ENCODE results near the gene NACC1.

DNA sequence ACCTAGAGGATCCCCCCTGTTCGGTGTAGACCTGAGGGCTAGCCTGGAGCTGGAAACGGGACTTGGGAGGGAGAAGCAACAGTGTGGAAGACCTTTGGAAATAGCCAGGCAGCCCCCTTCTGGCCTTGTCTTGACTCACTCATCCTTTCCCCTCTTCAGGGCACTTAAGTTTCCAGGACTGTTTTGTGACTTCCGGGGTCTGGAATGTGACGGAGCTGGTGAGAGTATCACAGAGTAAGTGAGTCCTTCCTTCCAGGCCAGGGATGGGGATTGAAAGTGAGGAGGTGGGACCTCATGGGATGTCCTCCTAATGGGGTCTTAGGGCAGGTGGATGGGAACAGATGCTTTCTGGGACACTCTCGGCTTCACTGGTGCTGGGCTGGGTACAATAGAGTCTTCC is 44.8 kb upstream of the NACC1 start:
- TF ChIP-seq, protein P1, sequence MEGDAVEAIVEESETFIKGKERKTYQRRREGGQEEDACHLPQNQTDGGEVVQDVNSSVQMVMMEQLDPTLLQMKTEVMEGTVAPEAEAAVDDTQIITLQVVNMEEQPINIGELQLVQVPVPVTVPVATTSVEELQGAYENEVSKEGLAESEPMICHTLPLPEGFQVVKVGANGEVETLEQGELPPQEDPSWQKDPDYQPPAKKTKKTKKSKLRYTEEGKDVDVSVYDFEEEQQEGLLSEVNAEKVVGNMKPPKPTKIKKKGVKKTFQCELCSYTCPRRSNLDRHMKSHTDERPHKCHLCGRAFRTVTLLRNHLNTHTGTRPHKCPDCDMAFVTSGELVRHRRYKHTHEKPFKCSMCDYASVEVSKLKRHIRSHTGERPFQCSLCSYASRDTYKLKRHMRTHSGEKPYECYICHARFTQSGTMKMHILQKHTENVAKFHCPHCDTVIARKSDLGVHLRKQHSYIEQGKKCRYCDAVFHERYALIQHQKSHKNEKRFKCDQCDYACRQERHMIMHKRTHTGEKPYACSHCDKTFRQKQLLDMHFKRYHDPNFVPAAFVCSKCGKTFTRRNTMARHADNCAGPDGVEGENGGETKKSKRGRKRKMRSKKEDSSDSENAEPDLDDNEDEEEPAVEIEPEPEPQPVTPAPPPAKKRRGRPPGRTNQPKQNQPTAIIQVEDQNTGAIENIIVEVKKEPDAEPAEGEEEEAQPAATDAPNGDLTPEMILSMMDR (conservative IDR thresholded peaks at IDR 0.05): no peak
- no peak for TF ChIP-seq EZH2 (IDR thresholded peaks at IDR 0.05; ENCODE audit: low read depth)
